Activated effector memory CD4-positive, alpha-beta T cell treated with Interleukin-2 at 50 U/mL for 16 hours (primary cell): ENCODE data around the gene MLN.

Experiments
- DNase-seq: peaks from one replicate; pipeline ENCODE4 v3.0.0-alpha.2; 2020

The MLN gene

GRCh38 chr6:33751771-33752645, 51.8 kb downstream of the MLN start:
- DNase-seq = no peak

DNA sequence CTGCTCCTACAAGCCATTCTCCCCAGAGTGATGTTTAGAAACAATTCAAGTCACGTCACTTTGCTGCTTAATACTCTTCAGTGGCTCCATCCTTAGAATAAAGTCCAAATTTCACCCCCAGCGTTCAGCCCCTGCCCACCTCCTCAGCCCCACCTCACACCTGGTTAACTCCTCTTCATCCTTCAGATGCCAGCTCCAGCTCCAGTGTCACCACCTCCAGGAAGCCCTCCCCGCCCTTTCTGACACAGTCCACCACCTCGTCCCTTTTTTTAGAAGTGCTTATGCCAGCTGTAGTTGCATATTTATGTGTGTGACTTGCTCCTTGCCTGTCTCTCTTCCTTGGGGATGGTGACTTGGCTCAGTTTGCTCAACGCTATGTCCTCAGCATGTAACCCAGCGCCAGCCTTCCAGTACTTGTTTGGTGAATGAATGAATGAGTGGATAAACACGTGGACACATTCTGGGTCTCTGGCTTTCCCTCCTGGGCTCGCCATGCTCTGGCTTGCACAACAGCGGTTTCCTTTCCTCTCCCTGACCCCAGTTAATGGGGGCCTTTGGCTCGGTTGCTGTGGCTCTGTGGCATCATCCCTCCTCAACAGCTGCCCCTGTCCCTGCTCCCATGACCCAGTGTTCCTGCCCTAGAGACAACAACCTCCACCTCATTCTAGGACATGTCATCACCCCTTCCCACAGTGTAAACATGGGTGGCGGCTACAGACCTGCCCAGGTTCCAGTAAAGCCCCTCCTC, 53.4 kb downstream of the MLN start:
- no peak for DNase-seq

DNA sequence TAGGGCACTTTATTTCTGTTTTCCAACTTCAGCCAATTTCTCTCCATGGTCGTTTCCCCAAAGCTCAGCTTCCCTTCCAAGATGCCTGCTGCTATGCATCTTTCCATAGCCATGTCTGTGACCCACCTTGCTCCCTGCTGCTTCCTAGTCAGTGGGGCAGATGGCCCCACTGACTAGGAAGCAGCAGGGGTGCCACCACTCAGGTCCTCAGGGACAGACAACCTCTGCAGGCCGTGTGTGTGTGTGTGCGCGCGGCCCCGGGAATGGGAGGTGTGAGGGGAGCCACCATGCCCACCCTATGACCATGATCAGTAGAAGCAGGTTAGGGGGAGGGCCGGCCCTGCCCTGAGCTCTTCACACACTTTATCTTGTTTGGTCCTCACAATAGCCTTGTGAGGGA, 54.4 kb downstream of the MLN start:
- no peak for DNase-seq

- DNase-seq = no peak
These were observed 55.0 kb downstream of the MLN start for GRCh38 chr6:33748841-33749240.

- no peak for DNase-seq
These were observed 56.0 kb downstream of the MLN start for GRCh38 chr6:33747823-33748222.

GRCh38 chr6:33746651-33747100, 57.1 kb downstream of the MLN start, which contains the start of gene IP6K3:
IP6K3 (minus strand) TSS chr6:33746905; CDS start chr6:33735476, 11,429 bp downstream.
- DNase-seq = no peak

DNA sequence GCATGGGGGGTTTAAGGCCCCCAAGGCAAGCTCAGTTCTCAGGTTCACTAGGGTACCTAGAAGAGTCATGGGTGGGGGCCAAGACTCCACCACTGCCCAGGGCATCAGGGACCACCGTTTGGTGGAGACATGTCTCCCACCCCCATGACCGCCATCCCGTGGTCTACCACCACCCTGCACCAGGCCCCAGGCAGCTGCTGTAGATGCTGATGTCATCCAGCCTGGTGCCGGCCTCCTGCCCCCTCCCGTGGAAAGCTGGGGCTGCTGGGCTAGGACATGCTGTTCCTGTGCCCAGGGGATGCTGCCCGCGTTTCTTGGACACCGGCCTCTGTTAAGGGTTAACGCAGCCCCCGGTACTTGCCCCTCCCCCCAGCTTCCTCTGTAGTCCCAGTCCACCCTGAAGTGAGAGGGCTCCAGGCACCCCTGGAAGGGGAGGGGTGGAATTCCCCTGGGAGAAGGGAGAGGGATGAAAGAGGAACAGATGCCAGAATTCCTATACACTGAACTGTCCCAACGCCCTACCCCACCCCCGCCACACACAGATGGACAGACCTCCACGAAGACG, 57.7 kb downstream of the MLN start:
- no peak for DNase-seq

DNA sequence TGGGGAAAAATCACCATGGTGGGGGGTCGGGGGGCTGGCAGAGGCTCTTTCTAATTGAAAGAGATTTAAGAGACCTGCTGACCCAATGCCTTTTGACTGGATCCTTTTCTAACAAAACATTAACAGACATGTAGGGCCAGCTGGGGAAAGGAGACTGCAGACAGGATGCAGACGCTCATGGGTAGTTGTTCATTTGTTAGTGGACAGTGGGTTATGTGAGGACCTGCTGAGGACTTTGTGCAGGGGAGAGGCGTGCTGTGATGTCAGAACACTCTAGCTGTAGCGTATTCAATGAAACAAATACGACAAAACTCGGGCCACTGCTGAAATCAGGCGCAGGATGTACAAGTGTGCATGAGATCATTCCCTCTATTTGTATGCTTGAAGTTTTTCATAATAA, 58.3 kb downstream of the MLN start:
- DNase-seq = no peak

DNA sequence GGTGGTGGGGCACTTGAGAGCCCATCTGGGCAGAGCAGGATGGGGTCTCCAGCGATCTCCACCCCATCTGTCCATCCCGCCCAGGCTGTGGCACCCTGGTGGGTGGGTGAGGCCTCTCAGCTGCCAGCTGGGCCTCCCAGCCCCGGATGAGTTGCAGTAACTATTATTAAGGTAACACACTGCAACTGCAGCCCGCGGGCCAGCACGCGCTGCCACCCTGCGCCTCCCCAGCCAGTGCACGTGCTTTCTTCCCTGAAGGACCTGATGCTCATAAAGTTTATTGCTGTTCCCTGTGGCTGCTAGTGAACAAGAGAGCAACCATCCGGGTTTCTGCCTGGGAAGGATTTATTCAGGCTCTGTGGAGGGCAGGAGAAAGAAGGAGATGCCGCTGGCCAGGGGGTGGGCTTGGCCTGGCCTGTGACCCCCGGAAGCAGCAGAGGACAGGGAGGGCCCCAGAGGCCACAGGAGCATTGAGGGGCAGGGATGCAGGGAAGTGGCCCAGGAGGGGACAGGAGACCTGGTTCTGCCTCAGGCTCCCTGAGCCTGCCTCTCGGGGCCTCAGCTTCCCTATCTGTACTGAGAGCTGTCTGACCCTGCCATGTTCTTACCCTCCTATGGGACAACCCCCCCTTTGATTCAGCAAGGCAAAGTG, 58.8 kb downstream of the MLN start:
- DNase-seq = no peak
